Muscle layer of colon (tissue), 2 donors: Measurements from ENCODE around the gene BAHD1.

ENCODE experiments used
- H3K27ac ChIP-seq: one replicate; pipeline ENCODE4 v1.7.0; 2013; ENCODE audit warnings: low read depth, mild to moderate bottlenecking, low read length, moderate library complexity
- H3K27me3 ChIP-seq, 2 donors: one replicate each; pipeline ENCODE4 v1.7.0; 2013; ENCODE audit warnings: low read length in 2 of 2, mild to moderate bottlenecking in 2 of 2; ENCODE audit not compliant: insufficient read depth in 2 of 2, control insufficient read depth in 1 of 2
- H3K36me3 ChIP-seq: one replicate; pipeline ENCODE4 v1.7.0; 2013; ENCODE audit warnings: mild to moderate bottlenecking, low read length; ENCODE audit not compliant: insufficient read depth
- H3K4me1 ChIP-seq: one replicate; pipeline ENCODE4 v1.7.0; 2013; ENCODE audit warnings: mild to moderate bottlenecking, low read length; ENCODE audit not compliant: insufficient read depth
- H3K4me3 ChIP-seq, 2 donors: one replicate each; pipeline ENCODE4 v1.7.0; 2013; ENCODE audit warnings: low read length in 2 of 2, low read depth in 1 of 2, mild to moderate bottlenecking in 1 of 2, moderate library complexity in 1 of 2
- H3K9ac ChIP-seq: one replicate; pipeline ENCODE4 v1.7.0; 2013; ENCODE audit warnings: low read length
- H3K9me3 ChIP-seq: one replicate; pipeline ENCODE4 v1.7.0; 2013; ENCODE audit warnings: mild to moderate bottlenecking, low read length
- donor health status: abdominal sarcoma.
- donor health status: Adenocarcinoma of cecum.

BAHD1 gene

DNA sequence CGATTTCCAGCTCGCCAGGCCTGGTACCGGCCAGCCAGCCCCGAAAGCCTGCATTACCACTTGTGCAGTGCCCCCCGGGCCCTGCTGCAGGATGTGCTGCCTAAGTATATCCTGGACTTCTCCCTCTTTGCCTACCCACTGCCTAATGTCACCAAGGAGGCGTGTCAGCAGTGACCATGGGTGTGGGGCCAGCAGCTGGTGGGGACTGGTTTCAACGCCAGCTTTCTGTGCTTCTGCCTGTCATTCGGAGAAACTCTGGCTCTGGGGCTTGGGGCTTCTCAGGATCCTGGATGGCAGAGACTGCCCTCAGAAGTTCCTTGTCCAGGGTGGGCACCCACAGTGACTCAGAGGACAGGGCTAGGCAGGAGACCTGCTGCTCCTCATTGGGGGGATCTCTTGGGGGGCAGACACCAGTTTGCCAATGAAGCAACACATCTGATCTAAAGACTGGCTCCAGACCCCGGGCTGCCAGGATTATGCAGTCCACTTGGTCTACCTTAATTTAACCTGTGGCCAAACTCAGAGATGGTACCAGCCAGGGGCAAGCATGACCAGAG is 31.5 kb downstream of the BAHD1 start:
- Histone ChIP-seq H3K9ac (no peak overlapping the region), H3K9me3 (no peaks in the 10 kb centered on the region), H3K27ac (no peak overlapping the region), H3K27me3 (no peaks in the 10 kb centered on the region), H3K4me3 (peak overlapping the region in 1 of 2 donors; percentile 85), H3K36me3 (no peaks in the 10 kb centered on the region), H3K4me1 (peaks cover 16% of the 10 kb centered on the region)

DNA sequence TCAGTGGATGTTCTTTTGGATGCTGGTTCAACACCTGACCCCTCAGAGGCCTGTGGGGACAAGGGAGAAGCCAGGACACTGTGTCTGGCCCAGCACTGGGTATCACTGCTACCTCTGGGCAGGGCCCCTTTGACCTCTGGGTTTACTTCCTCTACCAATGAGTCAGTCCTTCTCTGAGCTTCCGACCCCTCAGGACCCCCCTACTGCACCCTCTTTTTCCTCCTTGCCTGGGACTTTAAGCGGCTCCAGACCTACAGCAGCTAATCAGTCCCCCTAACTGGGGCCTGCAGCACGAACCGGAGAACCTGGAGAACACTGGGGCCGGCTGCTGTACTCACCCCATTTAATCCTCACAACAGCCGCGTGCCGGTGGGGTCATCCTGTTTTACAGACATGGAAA is 33.8 kb downstream of the BAHD1 start:
- Histone ChIP-seq H3K9ac (no peak overlapping the region), H3K27me3 (no peaks in the 10 kb centered on the region), H3K4me1 (peaks cover 16% of the 10 kb centered on the region), H3K27ac (no peak overlapping the region), H3K4me3 (no peak overlapping the region), H3K9me3 (no peaks in the 10 kb centered on the region), H3K36me3 (no peaks in the 10 kb centered on the region)

DNA sequence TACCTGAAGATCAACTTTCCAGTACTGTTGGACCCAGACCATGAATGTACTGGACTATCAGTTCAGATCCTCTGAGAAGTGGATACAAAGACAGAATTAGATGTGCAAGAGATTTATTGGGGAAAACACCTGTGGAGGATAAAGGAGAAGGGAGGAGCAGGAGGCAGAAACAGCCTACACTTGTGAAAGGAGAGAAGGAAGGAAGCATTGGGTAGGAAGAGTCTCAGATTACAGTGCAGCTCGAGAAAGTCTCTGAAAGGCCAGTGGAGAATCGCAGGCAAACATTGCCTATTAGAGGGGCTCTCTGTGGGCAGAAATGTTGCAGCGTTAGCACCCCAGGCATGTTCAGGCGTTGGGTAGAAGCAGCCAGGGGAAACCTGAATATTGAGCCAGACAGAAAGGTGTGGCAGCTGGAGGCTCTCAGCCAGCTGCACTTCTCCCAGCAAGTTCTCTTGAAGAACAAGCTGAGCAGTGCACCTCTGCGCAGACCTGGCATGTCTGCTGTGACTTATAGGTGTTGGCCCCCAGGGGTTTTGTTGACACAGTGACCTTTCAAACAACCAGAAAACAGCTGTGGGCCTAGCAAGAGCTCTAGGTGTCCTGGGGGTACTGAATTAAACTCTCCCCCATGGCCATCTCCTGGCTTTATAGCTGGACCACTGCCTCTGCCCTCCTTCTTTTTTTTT is 37.0 kb downstream of the BAHD1 start:
- no peak overlapping the region for H3K9ac ChIP-seq
- no peak overlapping the region for H3K4me3 ChIP-seq
- no peak overlapping the region for H3K27ac ChIP-seq
- no peaks in the 10 kb centered on the region for H3K9me3 ChIP-seq
- no peaks in the 10 kb centered on the region for H3K27me3 ChIP-seq
- no peaks in the 10 kb centered on the region for H3K4me1 ChIP-seq
- H3K36me3 ChIP-seq: no peaks in the 10 kb centered on the region

DNA sequence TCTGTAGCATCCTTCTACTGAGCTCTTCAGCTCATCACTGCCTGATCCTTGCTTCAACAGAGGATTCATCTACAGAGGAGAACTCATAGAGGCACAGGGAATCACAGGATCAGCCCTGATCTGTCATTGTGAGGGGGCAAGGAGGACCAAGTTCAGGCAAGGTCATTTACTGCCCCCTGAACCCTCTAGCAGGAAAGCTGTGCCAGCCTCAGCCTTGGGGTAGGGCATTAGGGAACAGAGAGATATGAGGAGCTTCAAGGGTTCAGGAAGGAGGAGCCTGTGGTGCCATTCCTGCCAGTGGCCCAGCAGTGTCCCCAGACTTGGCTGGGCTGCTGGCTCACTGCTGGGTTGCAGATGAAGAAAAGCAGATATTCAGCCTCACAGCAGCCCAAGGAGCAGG is 38.3 kb downstream of the BAHD1 start:
- Histone ChIP-seq H3K9me3 (no peaks in the 10 kb centered on the region), H3K36me3 (no peaks in the 10 kb centered on the region), H3K27me3 (no peaks in the 10 kb centered on the region), H3K27ac (no peak overlapping the region), H3K4me3 (no peak overlapping the region), H3K4me1 (no peaks in the 10 kb centered on the region), H3K9ac (no peak overlapping the region)

DNA sequence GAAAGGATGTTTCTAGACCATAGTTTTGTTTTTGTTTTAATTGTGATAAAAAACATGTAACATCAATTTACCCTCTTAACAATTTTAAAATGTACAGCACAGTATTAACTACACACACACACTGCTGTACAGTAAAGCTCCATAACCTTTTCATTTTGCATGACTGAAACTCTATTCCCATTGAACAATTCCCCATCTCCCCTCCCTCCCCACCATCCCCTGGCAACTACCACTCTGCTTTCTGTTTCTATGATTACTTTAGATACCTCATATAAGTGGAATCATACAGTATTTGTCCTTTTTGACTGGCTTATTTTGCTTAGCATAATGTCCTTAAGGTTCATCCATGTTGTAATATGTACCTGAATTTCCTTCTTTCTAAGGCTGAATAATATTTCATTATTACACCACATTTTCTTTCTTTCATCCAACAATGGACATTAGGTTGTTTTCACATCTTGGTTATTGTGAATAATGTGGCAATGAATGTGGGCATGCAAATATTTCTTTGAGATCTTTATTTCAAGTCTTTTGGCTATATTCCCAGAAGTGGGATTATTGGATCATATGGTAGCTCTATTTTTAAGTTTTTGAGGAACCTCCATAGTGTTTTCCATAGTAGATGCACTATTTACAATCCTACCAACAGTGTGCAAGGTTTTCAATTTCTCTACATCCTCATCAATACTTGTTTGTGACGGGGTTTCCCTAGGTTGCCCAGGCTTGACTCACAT is 40.8 kb downstream of the BAHD1 start:
- Histone ChIP-seq H3K9me3 (no peaks in the 10 kb centered on the region), H3K4me1 (no peaks in the 10 kb centered on the region), H3K27ac (no peak overlapping the region), H3K4me3 (no peak overlapping the region), H3K9ac (no peak overlapping the region), H3K36me3 (no peaks in the 10 kb centered on the region), H3K27me3 (no peaks in the 10 kb centered on the region)

DNA sequence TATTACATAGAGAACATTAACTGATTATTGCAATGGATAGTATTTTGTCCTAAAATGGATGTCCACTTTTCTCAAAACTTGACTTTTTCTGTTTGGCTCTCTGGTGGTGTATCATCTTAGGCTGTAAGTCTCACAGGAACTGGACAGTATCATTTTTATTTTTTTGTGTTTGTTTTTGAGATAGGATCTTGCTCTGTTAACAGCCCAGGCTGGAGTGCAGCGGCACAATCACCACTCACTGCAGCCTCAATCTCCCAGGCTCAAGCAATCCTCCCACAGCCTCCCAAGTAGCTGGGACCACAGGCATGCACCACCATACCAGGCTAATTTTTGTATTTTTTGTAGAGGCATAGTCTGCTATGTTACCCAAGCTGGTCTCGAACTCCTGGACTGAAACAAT is 43.2 kb downstream of the BAHD1 start:
- no peaks in the 10 kb centered on the region for H3K27me3 ChIP-seq
- H3K4me3 ChIP-seq: no peak overlapping the region
- no peaks in the 10 kb centered on the region for H3K4me1 ChIP-seq
- H3K27ac ChIP-seq: no peak overlapping the region
- H3K36me3 ChIP-seq: no peaks in the 10 kb centered on the region
- H3K9me3 ChIP-seq: no peaks in the 10 kb centered on the region
- no peak overlapping the region for H3K9ac ChIP-seq

DNA sequence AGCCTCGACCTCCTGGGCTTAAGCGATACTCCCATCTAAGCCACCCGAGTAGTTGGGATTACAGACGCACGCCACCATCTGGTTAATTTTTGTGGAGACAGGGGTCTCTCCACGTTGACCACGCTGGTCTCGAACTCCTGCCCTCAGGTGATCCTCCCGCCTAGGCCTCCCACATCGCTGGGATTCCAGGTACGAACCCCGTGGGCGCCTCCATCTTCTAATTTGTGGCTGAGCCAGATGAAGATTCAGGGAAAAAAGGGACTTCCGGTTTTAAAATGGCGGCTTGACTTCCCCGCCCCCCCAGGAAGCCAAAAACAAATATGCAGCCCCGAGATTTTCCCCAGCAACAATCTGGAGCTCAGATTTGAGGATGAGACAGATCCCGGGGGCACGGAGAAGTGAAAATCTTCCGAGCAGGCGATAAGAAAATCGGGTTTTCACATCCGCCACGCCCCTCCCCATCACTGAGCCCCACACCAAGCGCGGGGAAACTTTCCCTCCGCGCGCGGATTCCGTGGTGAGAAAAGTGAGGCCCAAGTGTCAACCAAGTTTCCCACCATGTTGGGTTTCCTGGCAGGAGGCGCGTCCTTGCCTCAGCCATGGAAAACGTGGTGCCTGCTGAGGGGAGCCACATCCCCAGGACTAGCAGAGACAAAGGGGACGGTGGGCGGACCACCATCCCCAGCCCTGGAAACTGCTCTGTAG is 45.5 kb downstream of the BAHD1 start:
- H3K36me3 ChIP-seq: no peaks in the 10 kb centered on the region
- no peak overlapping the region for H3K9ac ChIP-seq
- H3K9me3 ChIP-seq: no peaks in the 10 kb centered on the region
- H3K27me3 ChIP-seq: no peaks in the 10 kb centered on the region
- no peaks in the 10 kb centered on the region for H3K4me1 ChIP-seq
- H3K27ac ChIP-seq: no peak overlapping the region
- H3K4me3 ChIP-seq: no peak overlapping the region

DNA sequence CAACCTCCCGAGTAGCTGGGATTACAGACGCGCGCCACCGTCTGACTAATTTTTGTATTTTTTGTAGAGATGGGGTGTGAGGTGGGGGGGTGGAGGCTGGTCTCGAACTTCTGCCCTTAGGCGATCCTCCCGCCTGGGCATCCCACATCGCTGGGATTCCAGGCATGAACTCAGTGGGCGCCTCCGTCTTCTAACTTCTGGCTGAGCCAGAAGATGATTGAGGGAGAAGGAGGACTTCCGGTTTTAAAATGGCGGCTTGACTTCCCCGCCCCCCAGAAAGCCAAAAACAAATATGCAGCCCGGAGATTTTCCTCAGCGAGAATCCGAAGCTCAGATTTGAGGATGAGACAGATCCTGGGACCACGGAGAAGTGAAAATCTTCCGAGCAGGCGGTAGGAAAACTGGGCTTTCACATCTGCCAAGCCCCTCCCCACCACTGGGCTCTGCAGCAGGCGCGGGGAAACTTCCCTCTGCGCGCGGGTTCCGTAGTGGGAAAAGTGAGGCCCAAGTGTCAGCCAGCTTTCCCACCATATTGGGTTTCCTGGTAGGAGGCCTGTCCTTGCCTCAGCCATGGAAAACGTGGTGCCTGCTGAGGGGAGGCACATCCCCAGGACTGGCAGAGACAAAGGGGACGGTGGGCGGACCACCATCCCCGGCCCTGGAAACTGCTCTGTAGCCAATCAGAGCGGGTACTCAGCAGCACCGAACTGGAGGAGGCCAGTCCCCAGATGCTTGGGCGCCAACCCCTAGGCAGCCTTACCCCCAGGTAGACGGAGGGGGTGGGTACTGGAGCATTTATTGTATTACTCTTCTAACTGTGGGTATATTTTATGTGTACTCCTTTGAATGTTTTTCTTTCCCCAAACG is 47.3 kb downstream of the BAHD1 start:
- Histone ChIP-seq H3K27me3 (no peaks in the 10 kb centered on the region), H3K4me1 (no peaks in the 10 kb centered on the region), H3K36me3 (no peaks in the 10 kb centered on the region), H3K27ac (no peak overlapping the region), H3K4me3 (no peak overlapping the region), H3K9ac (no peak overlapping the region), H3K9me3 (no peaks in the 10 kb centered on the region)

DNA sequence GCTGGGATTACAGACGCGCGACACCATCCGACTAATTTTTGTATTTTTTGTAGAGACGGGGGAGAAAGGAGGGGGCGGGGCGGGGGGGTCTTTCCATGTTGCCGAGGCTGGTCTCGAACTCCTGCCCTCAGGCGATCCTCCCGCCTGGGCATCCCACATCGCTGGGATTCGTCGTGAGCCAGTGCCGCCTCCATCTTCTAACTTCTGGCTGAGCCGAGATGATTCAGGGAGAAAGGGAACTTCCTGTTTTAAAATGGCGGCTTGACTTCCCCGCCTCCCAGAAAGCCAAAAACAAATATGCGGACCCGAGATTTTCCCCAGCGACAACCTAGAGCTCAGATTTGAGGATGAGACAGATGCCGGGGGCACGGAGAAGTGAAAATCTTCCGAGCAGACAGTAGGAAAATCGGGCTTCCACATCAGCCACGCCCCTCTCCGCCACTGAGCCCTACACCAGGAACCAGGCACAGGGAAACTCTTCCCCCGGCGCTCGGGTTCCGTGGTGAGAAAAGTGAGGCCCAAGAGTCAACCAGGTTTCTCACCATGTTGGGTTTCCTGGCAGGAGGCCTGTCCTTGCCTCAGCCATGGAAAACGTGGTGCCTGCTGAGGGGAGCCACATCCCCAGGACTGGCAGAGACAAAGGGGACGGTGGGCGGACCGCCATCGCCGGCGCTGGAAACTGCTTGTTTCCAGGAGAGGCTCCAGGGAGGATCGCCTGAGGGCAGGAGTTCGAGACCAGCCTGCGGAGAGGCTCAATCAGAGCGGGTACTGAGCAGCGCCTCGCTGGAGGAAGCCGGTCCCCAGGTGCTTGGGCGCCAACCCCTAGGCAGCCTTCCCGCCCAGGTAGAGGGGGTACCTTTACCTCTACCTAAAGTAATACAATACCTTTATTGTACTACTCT is 48.8 kb downstream of the BAHD1 start:
- no peaks in the 10 kb centered on the region for H3K36me3 ChIP-seq
- H3K9me3 ChIP-seq: no peaks in the 10 kb centered on the region
- no peaks in the 10 kb centered on the region for H3K27me3 ChIP-seq
- H3K4me1 ChIP-seq: no peaks in the 10 kb centered on the region
- H3K27ac ChIP-seq: no peak overlapping the region
- H3K4me3 ChIP-seq: no peak overlapping the region
- no peak overlapping the region for H3K9ac ChIP-seq

DNA sequence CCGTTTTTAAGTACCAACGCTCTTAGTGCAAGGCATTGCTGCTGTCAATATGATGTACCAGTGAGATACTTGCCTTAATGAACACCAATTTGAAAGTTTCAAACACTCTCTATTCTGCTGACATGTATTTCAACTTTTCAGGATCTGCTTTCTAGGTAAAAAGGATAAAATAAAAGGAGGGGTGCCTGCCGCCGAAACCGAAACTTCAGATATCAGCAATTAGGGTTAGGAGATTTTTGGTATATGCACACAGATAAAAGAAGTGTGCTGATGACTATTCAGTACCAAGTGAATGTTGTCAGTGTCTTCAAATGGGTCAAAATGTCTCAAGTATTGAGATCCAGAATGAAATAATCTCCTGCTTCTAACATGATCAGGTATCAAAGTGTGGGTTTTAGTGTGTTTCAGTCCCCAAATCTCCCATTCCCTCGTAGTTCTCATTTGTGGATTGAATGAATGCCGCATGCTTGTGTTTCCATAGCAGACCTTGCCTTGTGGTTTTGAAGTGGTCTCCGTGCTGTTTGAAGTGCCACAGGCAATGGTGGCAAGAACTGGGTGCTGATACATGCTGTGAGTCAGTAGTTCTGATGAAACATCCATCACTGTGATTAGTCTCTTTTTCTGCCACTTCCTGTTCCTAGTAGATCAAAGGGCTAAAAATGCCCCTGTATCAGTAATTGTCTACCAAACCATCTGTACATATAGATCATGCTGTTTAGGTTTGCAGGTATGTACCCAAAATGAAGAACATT is 52.5 kb downstream of the BAHD1 start:
- Histone ChIP-seq H3K4me1 (no peaks in the 10 kb centered on the region), H3K27me3 (no peaks in the 10 kb centered on the region)

More for the DNA sequence above, 52.5 kb downstream of the BAHD1 start:
- Histone ChIP-seq H3K9ac (no peak overlapping the region), H3K4me3 (no peak overlapping the region), H3K27ac (no peak overlapping the region), H3K36me3 (no peaks in the 10 kb centered on the region), H3K9me3 (no peaks in the 10 kb centered on the region)
